Measurements from ENCODE around the gene JARID2. TPM values are rescaled to one million over a fixed set of nuclear protein-coding genes. Genes with fewer than 3 reads are reported as not detected.

Gene JARID2
- total RNA-seq, 6 experiments from 2014 or later, result 2.5 to 3.9 (median 3.0) TPM

DNA sequence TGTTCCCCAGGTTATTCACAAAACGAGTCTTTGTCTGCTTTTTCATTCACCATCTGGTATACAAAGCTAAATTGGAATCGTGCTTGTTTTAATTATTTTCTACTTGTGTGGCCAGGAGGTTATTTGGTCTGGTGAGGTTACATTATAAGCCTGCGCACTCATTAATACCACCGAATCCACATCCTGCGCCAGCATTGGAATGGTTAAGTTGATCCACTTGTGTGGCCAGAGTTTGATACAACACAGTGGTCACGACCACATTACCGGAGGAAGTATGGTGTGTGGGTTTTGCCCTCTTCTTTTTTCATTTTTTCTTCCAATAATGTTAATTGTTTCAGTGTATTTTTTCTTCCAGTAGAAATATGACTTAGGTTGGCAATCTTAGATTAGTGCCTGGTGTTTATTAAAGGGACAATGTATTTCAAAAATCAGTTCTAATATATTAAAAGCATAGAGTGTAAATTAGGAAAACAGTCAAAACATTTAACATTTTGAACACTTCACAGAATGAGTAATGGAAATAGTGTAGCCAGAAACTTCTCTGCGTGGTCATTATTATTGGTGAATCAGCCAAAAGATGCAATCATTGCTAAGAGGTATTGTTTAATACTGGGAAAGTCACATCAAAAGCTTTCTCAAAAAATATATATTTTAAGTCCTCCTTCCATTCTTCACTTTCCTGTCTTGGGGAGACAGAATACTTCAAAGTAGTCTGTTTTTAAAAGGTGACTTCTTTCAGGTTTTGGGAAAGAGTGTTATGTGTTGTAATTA lies 84.5 kb downstream of the JARID2 start:
- intact Hi-C loops (cut with DNase I), result no loop called here
- H3K36me3 ChIP-seq, result no peaks in the 10 kb centered on the region
- TF ChIP-seq POLR2A (IDR thresholded peaks at IDR 0.05) (no peak), CTCF (IDR thresholded peaks at IDR 0.05) (no peak)
- DNase-seq (no peak), ATAC-seq (no peak)
- no peaks in the 10 kb centered on the region for H3K9me3 ChIP-seq
- no peaks in the 10 kb centered on the region for H3K27me3 ChIP-seq
- no peak overlapping the region for H3K4me3 ChIP-seq
- 66% methylated on average over 8 of the region's 8 CpGs for WGBS (ENCODE audit: insufficient coverage, low coverage, low lambda C conversion rate, missing lambda C conversion rate)
- H3K4me1 ChIP-seq, result peaks cover 0 to 18% (median 5%) of the 10 kb centered on the region in 4 donors
- no peak overlapping the region for H3K27ac ChIP-seq

GRCh38 chr6:15331143-15331542 lies 85.3 kb downstream of the JARID2 start:
- Histone ChIP-seq H3K4me1 (peaks cover 0 to 18% (median 4%) of the 10 kb centered on the region in 4 donors), H3K9me3 (no peaks in the 10 kb centered on the region), H3K27ac (peak overlapping the region in 1 of 3 donors; percentile 11), H3K36me3 (no peaks in the 10 kb centered on the region), H3K27me3 (no peaks in the 10 kb centered on the region), H3K4me3 (no peak overlapping the region)
- TF ChIP-seq POLR2A (IDR thresholded peaks at IDR 0.05) (no peak), CTCF (IDR thresholded peaks at IDR 0.05) (no peak)
- intact Hi-C loops (cut with DNase I), result no loop called here
- peak; percentile 83 to 97 (median 90) for ATAC-seq
- DNase-seq, result peak in 1 of 3 donors; percentile 55

DNA sequence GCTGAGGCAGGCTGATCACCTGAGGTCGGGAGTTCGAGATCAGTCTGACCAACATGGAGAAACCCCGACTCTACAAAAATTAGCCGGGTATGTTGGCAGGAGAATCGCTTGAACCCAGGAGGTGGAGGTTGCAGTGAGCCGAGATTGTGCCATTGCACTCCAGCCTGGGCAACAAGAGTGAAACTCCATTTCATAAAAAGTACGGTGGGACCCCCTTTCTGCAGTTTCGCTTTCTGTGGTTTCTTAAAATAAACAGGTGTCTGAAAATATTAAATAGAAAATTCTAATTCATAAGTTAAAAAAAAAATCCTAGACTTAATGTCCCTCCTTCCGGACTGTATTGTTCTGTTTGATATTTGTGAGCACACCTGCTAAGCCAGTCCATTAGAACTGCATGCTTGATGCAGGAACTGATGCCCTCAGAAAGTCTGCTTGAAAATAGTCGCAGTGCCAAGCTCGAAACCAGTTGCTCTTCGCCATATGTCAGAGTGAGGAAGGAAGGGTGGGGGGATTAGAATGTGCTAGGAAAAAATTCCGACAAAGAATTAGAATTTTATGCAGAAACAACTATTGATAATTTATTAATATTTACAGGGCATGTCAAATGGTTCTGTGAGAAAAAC lies 85.9 kb downstream of the JARID2 start:
- TF ChIP-seq POLR2A (IDR thresholded peaks at IDR 0.05) (no peak), CTCF (IDR thresholded peaks at IDR 0.05) (no peak)
- Histone ChIP-seq H3K9me3 (no peaks in the 10 kb centered on the region), H3K4me3 (no peak overlapping the region), H3K27ac (no peak overlapping the region), H3K4me1 (peaks cover 0 to 20% (median 4%) of the 10 kb centered on the region in 4 donors), H3K27me3 (no peaks in the 10 kb centered on the region), H3K36me3 (no peaks in the 10 kb centered on the region)
- DNase-seq (no peak), ATAC-seq (no peak)
- intact Hi-C loops (cut with DNase I), result no loop called here
- 57% methylated on average over 10 of the region's 13 CpGs for WGBS (ENCODE audit: insufficient coverage, low coverage, low lambda C conversion rate, missing lambda C conversion rate)

DNA sequence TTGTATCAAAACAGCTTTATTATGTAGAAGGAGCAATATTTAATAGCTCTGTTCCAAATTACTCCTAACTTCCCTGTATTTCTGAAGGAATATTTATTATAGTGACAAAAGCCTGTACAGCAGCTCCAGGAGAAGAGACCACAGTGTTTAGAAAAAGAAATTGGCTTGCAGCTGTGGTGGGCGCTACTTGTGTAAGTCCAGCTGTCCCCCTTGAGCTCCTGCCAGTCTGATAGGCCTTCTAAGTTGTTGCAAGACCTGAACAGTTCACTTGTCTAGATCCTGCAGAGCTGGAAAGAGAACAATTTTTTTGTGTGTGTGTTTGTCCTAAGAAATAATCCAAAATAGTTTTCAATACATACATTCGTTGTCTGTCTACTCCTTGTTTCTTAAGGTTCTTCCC lies 86.6 kb downstream of the JARID2 start:
- TF ChIP-seq CTCF (IDR thresholded peaks at IDR 0.05) (no peak), POLR2A (IDR thresholded peaks at IDR 0.05) (no peak)
- DNase-seq (no peak), ATAC-seq (no peak)
- 83% methylated on average over 2 of the region's 2 CpGs for WGBS (ENCODE audit: insufficient coverage, low coverage, low lambda C conversion rate, missing lambda C conversion rate)
- H3K27me3 ChIP-seq, result no peaks in the 10 kb centered on the region
- peaks cover 0 to 23% (median 4%) of the 10 kb centered on the region in 4 donors for H3K4me1 ChIP-seq
- intact Hi-C loops (cut with DNase I), result no loop called here
- no peak overlapping the region for H3K27ac ChIP-seq
- H3K9me3 ChIP-seq, result no peaks in the 10 kb centered on the region
- no peaks in the 10 kb centered on the region for H3K36me3 ChIP-seq
- no peak overlapping the region for H3K4me3 ChIP-seq
